ENCODE measurements around the gene TDRD1.

GRCh38 chr10:114228156-114228555, 49.0 kb downstream of the TDRD1 start:
- TF ChIP-seq POLR2AphosphoS5 (IDR thresholded peaks at IDR 0.05; ENCODE audit: low read depth, low read length): no peak
- TF ChIP-seq TAF1 (IDR thresholded peaks at IDR 0.05; ENCODE audit: borderline replicate concordance, insufficient read depth, low read length): no peak
- TF ChIP-seq, protein P1, sequence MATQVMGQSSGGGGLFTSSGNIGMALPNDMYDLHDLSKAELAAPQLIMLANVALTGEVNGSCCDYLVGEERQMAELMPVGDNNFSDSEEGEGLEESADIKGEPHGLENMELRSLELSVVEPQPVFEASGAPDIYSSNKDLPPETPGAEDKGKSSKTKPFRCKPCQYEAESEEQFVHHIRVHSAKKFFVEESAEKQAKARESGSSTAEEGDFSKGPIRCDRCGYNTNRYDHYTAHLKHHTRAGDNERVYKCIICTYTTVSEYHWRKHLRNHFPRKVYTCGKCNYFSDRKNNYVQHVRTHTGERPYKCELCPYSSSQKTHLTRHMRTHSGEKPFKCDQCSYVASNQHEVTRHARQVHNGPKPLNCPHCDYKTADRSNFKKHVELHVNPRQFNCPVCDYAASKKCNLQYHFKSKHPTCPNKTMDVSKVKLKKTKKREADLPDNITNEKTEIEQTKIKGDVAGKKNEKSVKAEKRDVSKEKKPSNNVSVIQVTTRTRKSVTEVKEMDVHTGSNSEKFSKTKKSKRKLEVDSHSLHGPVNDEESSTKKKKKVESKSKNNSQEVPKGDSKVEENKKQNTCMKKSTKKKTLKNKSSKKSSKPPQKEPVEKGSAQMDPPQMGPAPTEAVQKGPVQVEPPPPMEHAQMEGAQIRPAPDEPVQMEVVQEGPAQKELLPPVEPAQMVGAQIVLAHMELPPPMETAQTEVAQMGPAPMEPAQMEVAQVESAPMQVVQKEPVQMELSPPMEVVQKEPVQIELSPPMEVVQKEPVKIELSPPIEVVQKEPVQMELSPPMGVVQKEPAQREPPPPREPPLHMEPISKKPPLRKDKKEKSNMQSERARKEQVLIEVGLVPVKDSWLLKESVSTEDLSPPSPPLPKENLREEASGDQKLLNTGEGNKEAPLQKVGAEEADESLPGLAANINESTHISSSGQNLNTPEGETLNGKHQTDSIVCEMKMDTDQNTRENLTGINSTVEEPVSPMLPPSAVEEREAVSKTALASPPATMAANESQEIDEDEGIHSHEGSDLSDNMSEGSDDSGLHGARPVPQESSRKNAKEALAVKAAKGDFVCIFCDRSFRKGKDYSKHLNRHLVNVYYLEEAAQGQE (IDR thresholded peaks at IDR 0.05; ENCODE audit: insufficient read depth in 1 of 2, low read depth in 2 of 2, low read length in 2 of 2): no peak
- no peak for TF ChIP-seq FOXP2 (optimal IDR thresholded peaks at IDR 0.05; ENCODE audit: borderline replicate concordance, extremely low read depth, extremely low read length, insufficient read depth)
- TF ChIP-seq SIN3A (IDR thresholded peaks at IDR 0.05; ENCODE audit: borderline replicate concordance, insufficient read depth, low read length): no peak

Measured in PFSK-1 (cell line).